ENCODE results near the gene NBEAL1. TPM values are rescaled to one million over a fixed set of nuclear protein-coding genes. Genes with fewer than 3 reads are reported as not detected.
"Not testable (repeated sequence)": the region's sequence is repeated elsewhere in the genome, so short reads cannot be mapped to it uniquely, and the experiment has no call there.

The NBEAL1 gene
- polyA plus RNA-seq, 3 donors, result 14.1 to 15.4 (median 14.3) TPM

- DNase-seq (ENCODE audit: low read depth in 3 of 3, low spot score in 2 of 3), result no peak
Observed at GRCh38 chr2:203200866-203201265, 186.2 kb downstream of the NBEAL1 start.

- DNase-seq (ENCODE audit: low read depth in 3 of 3, low spot score in 2 of 3), result no peak
Observed at GRCh38 chr2:203201426-203201825, 186.8 kb downstream of the NBEAL1 start.

- no peak for DNase-seq (ENCODE audit: low read depth in 3 of 3, low spot score in 2 of 3)
Observed at GRCh38 chr2:203209538-203209937, 194.9 kb downstream of the NBEAL1 start.

- DNase-seq (ENCODE audit: low read depth in 3 of 3, low spot score in 2 of 3), result no peak
Observed at GRCh38 chr2:203225423-203226039, 210.9 kb downstream of the NBEAL1 start.

GRCh38 chr2:203229674-203230073 lies 215.0 kb downstream of the NBEAL1 start:
- DNase-seq (ENCODE audit: low read depth in 3 of 3, low spot score in 2 of 3), result not testable (repeated sequence)

- no peak for DNase-seq (ENCODE audit: low read depth in 3 of 3, low spot score in 2 of 3)
Observed at GRCh38 chr2:203237346-203238238, 222.9 kb downstream of the NBEAL1 start.

- no peak for DNase-seq (ENCODE audit: low read depth in 3 of 3, low spot score in 2 of 3)
Observed at GRCh38 chr2:203238292-203238703, 223.6 kb downstream of the NBEAL1 start.

GRCh38 chr2:203238704-203239526 lies 224.2 kb downstream of the NBEAL1 start, which contains the start of gene CYP20A1:
TSS of gene CYP20A1 (plus strand) at chr2:203239018. CDS start at chr2:203239063, 45 bp downstream.
- peak; percentile 86 to 93 (median 89) for DNase-seq (ENCODE audit: low read depth in 3 of 3, low spot score in 2 of 3)

- no peak for DNase-seq (ENCODE audit: low read depth in 3 of 3, low spot score in 2 of 3)
Observed at GRCh38 chr2:203240491-203240890, 225.8 kb downstream of the NBEAL1 start.

- no peak for DNase-seq (ENCODE audit: low read depth in 3 of 3, low spot score in 2 of 3)
Observed at GRCh38 chr2:203242518-203242917, 227.8 kb downstream of the NBEAL1 start.

GRCh38 chr2:203246646-203247045 lies 232.0 kb downstream of the NBEAL1 start:
- no peak for DNase-seq (ENCODE audit: low read depth in 3 of 3, low spot score in 2 of 3)

- no peak for DNase-seq (ENCODE audit: low read depth in 3 of 3, low spot score in 2 of 3)
Observed at GRCh38 chr2:203252818-203253217, 238.1 kb downstream of the NBEAL1 start.

GRCh38 chr2:203253422-203254095 lies 238.9 kb downstream of the NBEAL1 start:
- not testable (repeated sequence) for DNase-seq (ENCODE audit: low read depth in 3 of 3, low spot score in 2 of 3)

GRCh38 chr2:203261326-203262159 lies 246.9 kb downstream of the NBEAL1 start:
- DNase-seq (ENCODE audit: low read depth in 3 of 3, low spot score in 2 of 3), result no peak

Other genes with a start within 250 kb of the NBEAL1 start
- gene ICA1L, start 143.1 kb upstream of the NBEAL1 start, polyA plus RNA-seq (ENCODE audit: insufficient read length in 3 of 3), result 10 to 100 TPM; 12.8 to 13.6 (median 13.3) TPM
- 100 to 1,000 TPM; 126 to 143 (median 135) TPM for gene WDR12, start 103.2 kb upstream of the NBEAL1 start, polyA plus RNA-seq (ENCODE audit: insufficient read length in 3 of 3)
- gene CARF, start 102.6 kb upstream of the NBEAL1 start, polyA plus RNA-seq (ENCODE audit: insufficient read length in 3 of 3), result 10 to 100 TPM; 13.7 to 16.2 (median 15.1) TPM
- gene CYP20A1, start 224.1 kb downstream of the NBEAL1 start, polyA plus RNA-seq (ENCODE audit: insufficient read length in 3 of 3), result 10 to 100 TPM; 21.2 to 21.8 (median 21.2) TPM

Measured in right renal cortex interstitium (tissue), 3 donors.